GM18517 (cell line): ENCODE measurements around the gene FUT7.
"Not testable (repeated sequence)": the region's sequence is repeated elsewhere in the genome, so short reads cannot be mapped to it uniquely, and the experiment has no call there.

Source experiments
- ATAC-seq: cut with Tn5 transposase; IDR thresholded peaks from one replicate; pipeline ENCODE4 v1.9.1; 2021; ENCODE audit warnings: mild to moderate bottlenecking, moderate library complexity; ENCODE audit not compliant: unreplicated experiment

Gene FUT7

DNA sequence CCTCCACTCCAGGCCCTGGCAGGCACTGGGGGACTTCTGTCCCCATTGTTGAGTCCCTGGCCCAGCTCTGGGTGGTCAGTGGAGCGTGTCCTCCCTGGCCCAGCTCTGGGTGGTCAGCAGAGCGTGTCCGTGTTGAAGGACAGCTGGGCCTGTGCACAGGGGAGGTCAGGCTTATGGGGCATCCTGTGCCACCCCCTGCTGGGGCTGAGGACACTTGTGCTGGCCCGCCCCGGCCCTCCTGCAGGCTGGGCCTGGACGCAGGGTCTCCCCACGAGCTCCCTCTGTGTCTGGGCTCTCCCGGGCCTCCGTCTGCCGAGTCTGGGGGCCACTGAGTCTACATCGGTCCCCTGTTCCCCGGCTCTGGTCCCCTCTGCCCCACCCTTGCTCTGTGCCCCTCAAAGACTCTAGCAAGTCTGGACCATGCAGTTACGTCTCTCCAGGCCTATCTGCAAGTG lies 24.0 kb downstream of the FUT7 start:
- ATAC-seq = no peak

DNA sequence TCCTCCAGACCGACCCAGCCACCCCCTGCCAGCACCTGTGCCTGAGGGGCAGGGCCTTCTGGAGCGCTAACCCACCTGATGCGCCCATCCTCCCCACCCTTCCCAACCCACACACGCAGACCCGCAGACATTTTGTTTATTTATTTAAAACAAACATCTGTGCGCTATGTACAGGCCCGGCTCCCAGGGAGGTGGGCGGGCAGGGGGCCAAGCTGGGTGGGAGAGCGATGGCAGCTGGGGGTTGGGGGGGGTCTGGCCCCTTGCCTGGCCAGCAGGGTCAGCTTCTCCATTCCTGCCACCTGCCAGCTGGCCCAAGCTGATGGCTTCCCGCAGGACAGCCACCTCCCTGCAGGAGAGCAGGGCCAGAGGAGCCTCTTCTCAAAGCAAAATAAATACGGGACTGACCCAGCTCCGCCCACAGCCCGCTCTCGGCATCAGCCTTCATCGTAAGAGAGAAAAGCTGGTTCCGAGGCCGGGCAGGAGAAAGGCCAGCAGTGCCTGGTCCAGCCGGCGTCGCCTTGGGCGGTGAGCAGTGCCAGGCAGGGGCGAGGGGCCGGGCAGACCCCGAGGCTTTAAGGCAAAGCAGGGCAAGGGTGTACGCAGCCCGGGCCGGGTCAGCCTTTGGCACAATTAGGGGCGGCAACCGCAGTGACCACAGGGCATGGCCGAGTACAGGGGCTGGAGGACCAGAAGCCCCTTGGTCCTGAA lies 24.6 kb downstream of the FUT7 start:
- no peak for ATAC-seq

GRCh38 chr9:137006116-137007003 lies 25.5 kb downstream of the FUT7 start:
- no peak for ATAC-seq

DNA sequence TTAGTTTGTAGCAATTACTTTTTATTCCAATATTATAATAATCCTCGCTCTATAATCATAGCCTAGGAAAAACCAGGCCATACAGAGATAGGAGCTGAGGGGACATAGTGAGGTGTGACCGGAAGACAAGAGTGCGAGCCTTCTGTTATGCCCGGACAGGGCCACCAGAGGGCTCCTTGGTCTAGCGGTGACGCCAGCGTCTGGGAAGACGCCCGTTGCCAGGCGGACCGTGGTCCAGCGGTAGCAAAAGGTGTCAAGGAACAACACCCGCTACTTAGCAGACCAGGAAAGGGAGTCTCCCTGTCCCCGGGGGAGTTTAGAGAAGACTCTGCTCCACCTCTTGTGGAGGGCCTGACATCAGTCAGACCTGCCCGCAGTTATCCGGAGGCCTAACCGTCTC lies 27.6 kb downstream of the FUT7 start:
- ATAC-seq = not testable (repeated sequence)

DNA sequence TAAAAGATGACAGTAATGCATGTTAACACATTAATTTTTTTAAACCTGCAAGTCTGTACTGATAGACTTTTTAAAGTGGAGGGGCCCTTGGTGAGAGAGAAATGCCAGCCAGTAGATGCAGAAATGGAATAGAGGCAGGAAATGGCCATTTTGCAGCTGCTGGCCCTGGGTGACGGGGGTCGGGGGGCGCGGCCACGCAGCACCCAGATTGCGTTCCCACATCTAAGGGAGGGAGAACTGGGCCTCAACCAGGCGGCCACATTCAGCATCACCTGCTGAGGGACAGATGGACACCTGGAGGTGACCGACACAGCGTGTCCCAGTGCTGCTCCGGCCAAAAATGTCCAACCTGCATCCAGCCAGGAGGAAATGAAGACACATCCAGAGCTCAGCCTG lies 29.2 kb downstream of the FUT7 start:
- no peak for ATAC-seq

DNA sequence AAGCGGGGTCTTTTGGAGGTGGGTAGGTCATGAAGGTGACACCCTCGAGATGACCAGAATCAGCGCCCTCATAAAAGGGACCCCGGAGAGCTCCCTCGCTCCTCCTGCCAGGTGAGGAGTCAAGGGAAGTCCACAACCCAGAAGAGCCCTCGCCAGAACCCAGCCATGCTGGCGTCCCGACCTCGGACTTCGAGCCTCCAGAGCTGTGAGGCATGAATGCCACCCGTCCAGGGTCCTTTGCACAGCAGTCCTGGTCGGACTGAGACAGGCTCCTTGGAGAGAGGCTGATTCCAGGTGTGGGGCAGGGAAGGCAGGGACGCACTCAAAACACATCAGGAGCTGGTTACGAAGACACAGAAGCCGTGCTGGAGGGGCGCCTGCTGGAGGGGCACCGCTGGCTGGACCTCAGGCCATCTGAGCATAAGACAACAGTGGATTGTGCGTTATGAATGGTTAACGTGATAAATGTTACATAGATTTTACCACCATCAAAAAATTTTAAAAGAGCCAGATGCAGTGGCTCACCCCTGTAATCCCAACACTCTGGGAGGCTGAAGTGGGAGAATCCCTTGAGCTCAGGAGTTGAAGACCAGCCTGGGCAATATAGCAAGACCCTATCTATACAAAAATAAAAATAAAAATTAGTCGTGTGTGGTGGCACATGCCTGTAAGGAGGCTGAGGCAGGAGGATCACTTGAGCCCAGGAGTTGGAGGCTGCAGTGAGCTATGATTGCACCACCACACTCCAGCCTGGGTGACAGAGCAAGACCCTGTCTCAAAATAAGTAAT lies 29.8 kb downstream of the FUT7 start:
- ATAC-seq = no peak

DNA sequence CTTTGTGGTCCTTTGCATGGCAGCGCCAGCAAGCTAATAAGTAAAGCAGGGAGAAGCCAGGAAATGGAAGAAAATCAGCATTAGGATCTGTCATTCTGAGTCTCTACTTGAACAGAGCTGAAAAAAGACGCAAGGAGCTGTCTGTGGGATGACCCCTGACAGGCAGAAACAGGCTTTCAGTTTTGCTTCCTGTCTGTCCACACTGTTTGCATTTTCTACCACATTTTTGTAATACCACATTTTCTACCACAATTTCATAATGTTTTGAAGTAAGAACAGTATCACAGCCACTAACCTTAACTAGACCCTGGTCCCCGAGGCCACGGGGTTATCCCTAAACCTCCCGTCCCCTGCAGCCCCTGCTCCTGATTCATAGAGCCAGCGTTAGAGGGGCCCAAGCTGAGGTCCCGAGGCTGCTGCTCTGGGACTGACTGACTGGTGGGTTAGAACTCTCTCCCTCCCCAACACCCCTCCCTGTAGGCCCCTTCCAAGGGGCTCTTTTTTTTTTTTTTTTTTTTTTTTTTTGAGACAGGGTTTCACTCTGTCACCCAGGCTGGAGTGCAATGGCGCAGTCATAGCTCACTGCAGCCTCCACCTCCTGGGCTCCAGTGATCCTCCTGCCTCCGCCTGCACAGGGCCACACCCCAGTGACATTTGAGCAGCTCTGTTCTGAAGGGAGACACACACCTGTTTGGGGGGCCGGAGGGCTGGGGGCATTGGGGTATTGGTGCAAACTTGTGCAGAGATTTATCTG lies 31.5 kb downstream of the FUT7 start:
- peak; percentile 89 for ATAC-seq

DNA sequence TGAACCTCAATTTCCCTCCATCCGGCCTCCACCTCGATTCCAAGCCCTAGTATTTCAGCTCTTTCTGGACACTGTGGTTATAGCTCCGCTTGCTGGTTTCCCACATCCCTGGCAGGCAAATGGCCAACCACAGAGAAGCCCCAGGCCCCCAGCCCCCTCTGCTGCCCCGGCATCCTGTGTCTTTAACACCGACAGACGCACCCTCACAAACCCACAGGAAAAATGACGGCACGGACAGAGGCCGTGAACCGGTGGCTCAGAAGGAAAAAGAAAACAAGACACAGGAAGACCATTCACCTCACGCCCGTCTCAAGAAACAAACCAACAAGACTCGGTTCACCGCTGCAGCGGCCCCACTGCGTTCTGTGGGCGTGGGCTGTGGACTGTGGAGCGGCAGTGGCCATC lies 34.1 kb downstream of the FUT7 start:
- ATAC-seq = no peak

DNA sequence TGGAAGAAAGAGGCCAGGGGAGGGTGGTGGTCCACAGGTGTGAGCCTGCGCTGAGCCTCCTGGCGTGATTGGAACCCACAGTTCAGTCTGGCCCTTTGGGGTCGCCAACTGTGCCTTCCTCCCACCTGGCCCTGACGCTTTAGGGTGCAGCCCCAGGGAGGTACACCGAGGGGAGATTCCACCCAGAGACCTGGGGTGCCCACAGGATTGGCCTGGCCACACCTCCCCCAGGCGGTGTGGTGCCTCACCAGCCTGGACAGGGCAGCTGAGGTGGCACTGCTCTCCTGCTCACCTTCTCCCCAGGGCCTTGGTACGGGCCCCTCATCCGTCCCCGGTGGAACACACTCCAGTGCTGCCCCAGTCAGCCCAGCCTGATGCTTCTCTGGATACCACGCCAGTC lies 34.5 kb downstream of the FUT7 start:
- ATAC-seq = no peak

GRCh38 chr9:136996361-136997292 lies 35.3 kb downstream of the FUT7 start, which contains the start of gene CLIC3:
Gene CLIC3 (minus strand): TSS chr9:136996568. CDS start chr9:136996543, 25 bp downstream.
- no peak for ATAC-seq

GRCh38 chr9:136995772-136996311 lies 36.0 kb downstream of the FUT7 start:
- ATAC-seq = no peak

DNA sequence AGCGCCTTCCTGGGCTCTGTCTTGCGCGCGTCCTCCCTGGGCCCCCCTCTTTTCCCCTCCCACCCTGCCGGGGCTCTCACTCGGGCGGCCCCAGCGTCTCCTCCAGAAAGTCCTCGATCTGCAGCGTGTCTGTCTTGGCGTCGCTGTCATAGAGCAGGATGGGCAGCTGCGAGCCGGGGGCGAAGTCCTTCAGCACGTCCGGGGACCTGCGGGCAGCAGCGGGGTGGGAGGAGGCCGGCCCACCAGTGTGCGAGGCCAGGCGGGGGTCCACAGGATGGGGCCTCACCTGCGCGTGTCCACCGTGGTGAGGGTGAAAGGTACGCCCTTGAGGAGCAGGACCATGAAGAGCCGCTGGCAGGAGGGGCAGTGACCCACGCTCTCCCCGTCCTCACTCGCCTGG lies 36.5 kb downstream of the FUT7 start:
- ATAC-seq = no peak

GRCh38 chr9:136994888-136995230 lies 37.0 kb downstream of the FUT7 start:
- no peak for ATAC-seq

DNA sequence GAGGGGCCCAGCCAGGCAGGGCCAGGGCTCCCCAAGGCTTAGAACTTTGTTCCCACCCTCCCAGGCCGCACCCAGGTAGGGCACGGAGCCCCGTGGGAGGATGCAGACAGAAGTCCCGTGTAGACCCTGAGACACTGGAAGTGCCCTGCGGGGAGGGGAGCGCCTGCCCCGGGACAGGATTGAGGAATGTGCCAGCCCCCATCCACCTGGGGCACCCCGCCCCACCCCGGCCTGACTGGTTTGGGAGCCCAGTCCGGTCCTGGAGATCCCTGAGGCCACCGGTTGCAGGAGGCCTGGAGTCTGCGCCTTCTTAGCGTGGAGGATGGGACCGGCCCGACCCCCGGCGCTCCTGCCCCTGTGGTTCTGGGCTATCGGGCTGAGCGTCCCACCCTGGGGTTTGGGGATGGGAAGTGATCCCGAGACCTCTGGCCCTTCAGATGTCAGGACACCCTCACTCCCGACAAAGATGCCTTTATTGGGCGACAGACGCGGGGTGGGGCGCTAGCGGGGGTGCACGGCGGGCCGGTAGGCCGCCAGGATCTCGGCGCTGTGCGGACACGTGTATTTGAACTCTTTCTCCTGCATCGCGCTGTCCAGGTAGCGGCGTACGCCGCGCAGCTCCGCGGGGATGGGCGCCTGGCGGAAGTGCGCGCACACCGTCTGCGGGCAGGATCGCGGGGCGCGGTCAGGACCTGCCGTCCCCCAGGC lies 37.6 kb downstream of the FUT7 start:
- ATAC-seq = no peak

GRCh38 chr9:136992819-136993369 lies 39.0 kb downstream of the FUT7 start:
- ATAC-seq = no peak

GRCh38 chr9:136991993-136992818 lies 39.7 kb downstream of the FUT7 start, which contains the start of gene PAXX:
Gene PAXX (plus strand): TSS chr9:136992422. CDS start chr9:136992444, 22 bp downstream.
- ATAC-seq = peak; percentile 71

DNA sequence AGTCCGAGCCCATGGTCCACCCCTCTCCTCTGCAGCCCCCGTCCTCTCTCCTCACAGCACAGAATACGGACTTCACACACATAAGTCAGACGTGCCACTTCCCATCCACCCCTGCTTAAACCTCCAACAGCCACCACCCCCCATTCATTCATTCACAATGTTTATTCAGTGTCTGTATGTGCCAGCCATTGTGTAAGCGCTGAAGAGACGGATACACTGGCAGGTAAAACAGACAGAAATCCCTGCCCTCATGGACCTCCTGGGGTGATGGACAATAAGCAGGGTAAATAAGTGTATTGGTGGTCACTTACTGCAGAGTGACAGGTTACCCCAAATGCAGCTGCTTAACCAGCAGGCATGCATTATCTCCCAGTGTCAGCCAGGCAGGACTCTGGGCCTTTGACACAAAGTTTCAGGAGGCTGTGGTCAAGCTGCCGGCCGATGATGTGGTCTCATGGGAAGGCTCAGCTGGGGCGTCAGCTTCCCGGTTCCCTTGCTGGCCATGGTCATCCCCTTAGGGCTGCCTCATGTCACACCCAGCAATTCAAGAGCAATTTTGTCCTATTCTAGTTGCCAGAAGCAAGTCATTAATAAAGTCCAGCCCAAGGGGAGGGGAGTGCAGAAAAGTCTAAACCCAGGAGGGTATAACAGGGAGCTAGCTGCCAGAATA lies 41.5 kb downstream of the FUT7 start:
- no peak for ATAC-seq
